Astrocyte of the spinal cord (primary cell): ENCODE results near the gene RNASEH2B.
A peak's percentile ranks its signal among the peaks of the same experiment; 100 is the strongest.

ENCODE experiments used
- DNase-seq: peaks from one replicate; pipeline ENCODE4 v3.0.0; 2011; ENCODE audit warnings: low read depth, low spot score
- H3K4me3 ChIP-seq: 2 replicates; pipeline ENCODE4 v1.5.1; 2011; ENCODE audit warnings: low read depth, mild to moderate bottlenecking, low read length, moderate library complexity
- CTCF ChIP-seq: IDR thresholded peaks from 2 replicates; pipeline ENCODE4 v1.5.1; 2012; ENCODE audit warnings: low read depth, mild to moderate bottlenecking, low read length, inconsistent platforms
- in situ Hi-C: cut with HindIII; loops from 2 replicates; pipeline ENCODE4 v1.10.0; 2017; ENCODE audit warnings: low sequenced_read_pairs

The RNASEH2B gene

GRCh38 chr13:50911937-50912795 is 2.6 kb downstream of the RNASEH2B start:
- in situ Hi-C loops, result no loop called here
- no peak overlapping the region for H3K4me3 ChIP-seq
- peak; percentile 91 for TF ChIP-seq CTCF

GRCh38 chr13:50912851-50913250 is 3.3 kb downstream of the RNASEH2B start:
- in situ Hi-C loops, result no loop called here
- DNase-seq, result no peak
- TF ChIP-seq CTCF, result no peak
- no peak overlapping the region for H3K4me3 ChIP-seq

More at GRCh38 chr13:50911937-50912795, 2.6 kb downstream of the RNASEH2B start:
- DNase-seq, result peak; percentile 91

- in situ Hi-C loops, result no loop called here
- peak; percentile 16 for DNase-seq
- no peak overlapping the region for H3K4me3 ChIP-seq
- TF ChIP-seq CTCF, result no peak
Measured at GRCh38 chr13:50914176-50914700, 4.6 kb downstream of the RNASEH2B start.

DNA sequence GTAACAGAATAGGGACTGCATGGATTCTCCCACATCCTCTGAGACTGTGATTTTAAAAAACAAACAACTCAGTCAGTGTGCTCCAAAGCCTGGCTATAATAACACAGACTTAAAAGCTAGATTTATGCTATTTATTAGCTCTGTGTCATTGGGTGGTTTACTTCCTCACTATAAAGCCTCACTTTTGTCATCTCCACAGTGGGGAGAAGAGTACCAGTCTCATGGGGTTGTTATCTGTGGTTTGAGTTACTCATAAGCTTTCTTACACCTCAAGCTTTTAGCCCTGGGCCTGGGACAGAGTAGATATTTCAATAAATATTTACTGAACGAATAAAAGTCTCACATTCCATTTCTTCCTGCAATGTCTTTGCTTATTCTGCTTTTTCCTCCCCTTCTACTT is 5.3 kb downstream of the RNASEH2B start:
- H3K4me3 ChIP-seq, result no peak overlapping the region
- peak; percentile 55 for DNase-seq
- in situ Hi-C loops, result no loop called here
- TF ChIP-seq CTCF, result no peak

- DNase-seq, result no peak
- no peak for TF ChIP-seq CTCF
- no peak overlapping the region for H3K4me3 ChIP-seq
- in situ Hi-C loops, result no loop called here
Measured at GRCh38 chr13:50915565-50915964, 6.0 kb downstream of the RNASEH2B start.

- H3K4me3 ChIP-seq, result no peak overlapping the region
- DNase-seq, result no peak
- in situ Hi-C loops, result no loop called here
- no peak for TF ChIP-seq CTCF
Measured at GRCh38 chr13:50916701-50917184, 7.2 kb downstream of the RNASEH2B start.
